Measurements from ENCODE around the gene AIF1.

AIF1 gene

GRCh38 chr6:31621320-31621939, 6.4 kb downstream of the AIF1 start:
- DNase-seq = no peak

GRCh38 chr6:31621991-31622390, 7.0 kb downstream of the AIF1 start:
- DNase-seq = no peak

- DNase-seq = no peak
These were observed 7.7 kb downstream of the AIF1 start for GRCh38 chr6:31622684-31623091.

GRCh38 chr6:31624070-31624469, 9.0 kb downstream of the AIF1 start:
- no peak for DNase-seq

GRCh38 chr6:31626952-31627351, 11.9 kb downstream of the AIF1 start:
- no peak for DNase-seq

GRCh38 chr6:31627690-31628287, 12.8 kb downstream of the AIF1 start:
- no peak for DNase-seq

GRCh38 chr6:31629014-31629413, 14.0 kb downstream of the AIF1 start:
- DNase-seq = no peak

- no peak for DNase-seq
These were observed 15.3 kb downstream of the AIF1 start for GRCh38 chr6:31630177-31630934.

GRCh38 chr6:31631209-31631608, 16.2 kb downstream of the AIF1 start:
- DNase-seq = no peak

- DNase-seq = no peak
These were observed 16.7 kb downstream of the AIF1 start for GRCh38 chr6:31631681-31632278.

GRCh38 chr6:31632279-31632946, 17.4 kb downstream of the AIF1 start:
- no peak for DNase-seq

- no peak for DNase-seq
These were observed 18.4 kb downstream of the AIF1 start for GRCh38 chr6:31633447-31633846.

GRCh38 chr6:31634131-31634530, 19.1 kb downstream of the AIF1 start:
- DNase-seq = no peak

GRCh38 chr6:31634969-31635575, 20.0 kb downstream of the AIF1 start:
- DNase-seq = no peak

GRCh38 chr6:31636698-31637596, 21.9 kb downstream of the AIF1 start:
- DNase-seq = no peak

GRCh38 chr6:31639043-31639442, 24.0 kb downstream of the AIF1 start:
- no peak for DNase-seq

- no peak for DNase-seq
These were observed 24.4 kb downstream of the AIF1 start for GRCh38 chr6:31639449-31639861.

GRCh38 chr6:31640612-31641011, 25.6 kb downstream of the AIF1 start:
- no peak for DNase-seq

GRCh38 chr6:31641370-31641769, 26.3 kb downstream of the AIF1 start:
- no peak for DNase-seq

- DNase-seq = no peak
These were observed 27.9 kb downstream of the AIF1 start for GRCh38 chr6:31642798-31643570.
